ENCODE data around the gene THAP3.
A peak's percentile ranks its signal among the peaks of the same experiment; 100 is the strongest.

The THAP3 gene

GRCh38 chr1:6624710-6625583, at the start of gene THAP3:
Gene THAP3 (plus strand): TSS chr1:6624868. CDS start chr1:6625219, 351 bp downstream.
- DNase-seq = peak; percentile 41

- DNase-seq = no peak
Observed at GRCh38 chr1:6577831-6578525, 46.7 kb upstream of the THAP3 start.

GRCh38 chr1:6578624-6579373, 45.9 kb upstream of the THAP3 start:
- DNase-seq = no peak

- DNase-seq = peak; percentile 93
Observed at GRCh38 chr1:6579374-6580118, 45.1 kb upstream of the THAP3 start, which contains the start of gene ZBTB48. Gene ZBTB48 (plus strand): TSS chr1:6579994. CDS start chr1:6580610, 616 bp downstream.

GRCh38 chr1:6580119-6580592, 44.5 kb upstream of the THAP3 start:
- DNase-seq = peak; percentile 13

- no peak for DNase-seq
Observed at GRCh38 chr1:6580593-6581409, 43.9 kb upstream of the THAP3 start.

GRCh38 chr1:6581561-6582305, 42.9 kb upstream of the THAP3 start:
- DNase-seq = no peak

- no peak for DNase-seq
Observed at GRCh38 chr1:6582370-6582769, 42.3 kb upstream of the THAP3 start.

GRCh38 chr1:6584126-6585080, 40.3 kb upstream of the THAP3 start:
- no peak for DNase-seq

- no peak for DNase-seq
Observed at GRCh38 chr1:6585081-6585722, 39.5 kb upstream of the THAP3 start.

- DNase-seq = no peak
Observed at GRCh38 chr1:6585841-6586240, 38.8 kb upstream of the THAP3 start.

- DNase-seq = no peak
Observed at GRCh38 chr1:6586404-6586816, 38.3 kb upstream of the THAP3 start.

GRCh38 chr1:6587261-6588005, 37.2 kb upstream of the THAP3 start:
- no peak for DNase-seq

- no peak for DNase-seq
Observed at GRCh38 chr1:6588128-6588892, 36.4 kb upstream of the THAP3 start.

- DNase-seq = no peak
Observed at GRCh38 chr1:6588893-6589520, 35.7 kb upstream of the THAP3 start.

- no peak for DNase-seq
Observed at GRCh38 chr1:6590046-6590445, 34.6 kb upstream of the THAP3 start.

- DNase-seq = peak; percentile 4
Observed at GRCh38 chr1:6591222-6591621, 33.4 kb upstream of the THAP3 start.
